Measurements from ENCODE around the gene KPNA3. TPM values are rescaled to one million over a fixed set of nuclear protein-coding genes. Genes with fewer than 3 reads are reported as not detected.

Gene KPNA3
- total and polyA plus RNA-seq, 2 donors (not counting 1 experiment from before 2014, with no cell fraction given) = 37.0 to 68.3 TPM

DNA sequence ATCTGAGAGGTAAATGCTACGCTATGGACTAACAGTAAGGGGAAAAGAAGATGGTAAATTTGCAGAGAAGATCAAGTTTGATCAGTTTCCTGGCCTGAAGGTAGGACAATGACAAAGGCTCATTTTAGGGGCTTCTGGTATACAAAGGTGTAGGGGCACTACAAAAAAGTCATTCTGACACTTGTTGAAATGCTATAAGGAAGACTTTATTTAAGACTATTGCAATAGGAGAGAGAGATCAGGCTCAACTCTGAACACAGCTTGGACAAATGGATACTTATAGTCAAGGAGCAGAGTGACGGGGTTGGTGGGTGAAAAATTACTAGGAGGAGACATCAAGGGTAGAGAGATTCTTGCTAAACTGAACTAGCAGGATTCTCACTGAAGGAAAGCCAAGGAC, 37.2 kb upstream of the KPNA3 start:
- no peaks in the 10 kb centered on the region for H3K27me3 ChIP-seq (ENCODE audit: control insufficient read depth, insufficient read depth, low read length)
- TF ChIP-seq, protein P1, sequence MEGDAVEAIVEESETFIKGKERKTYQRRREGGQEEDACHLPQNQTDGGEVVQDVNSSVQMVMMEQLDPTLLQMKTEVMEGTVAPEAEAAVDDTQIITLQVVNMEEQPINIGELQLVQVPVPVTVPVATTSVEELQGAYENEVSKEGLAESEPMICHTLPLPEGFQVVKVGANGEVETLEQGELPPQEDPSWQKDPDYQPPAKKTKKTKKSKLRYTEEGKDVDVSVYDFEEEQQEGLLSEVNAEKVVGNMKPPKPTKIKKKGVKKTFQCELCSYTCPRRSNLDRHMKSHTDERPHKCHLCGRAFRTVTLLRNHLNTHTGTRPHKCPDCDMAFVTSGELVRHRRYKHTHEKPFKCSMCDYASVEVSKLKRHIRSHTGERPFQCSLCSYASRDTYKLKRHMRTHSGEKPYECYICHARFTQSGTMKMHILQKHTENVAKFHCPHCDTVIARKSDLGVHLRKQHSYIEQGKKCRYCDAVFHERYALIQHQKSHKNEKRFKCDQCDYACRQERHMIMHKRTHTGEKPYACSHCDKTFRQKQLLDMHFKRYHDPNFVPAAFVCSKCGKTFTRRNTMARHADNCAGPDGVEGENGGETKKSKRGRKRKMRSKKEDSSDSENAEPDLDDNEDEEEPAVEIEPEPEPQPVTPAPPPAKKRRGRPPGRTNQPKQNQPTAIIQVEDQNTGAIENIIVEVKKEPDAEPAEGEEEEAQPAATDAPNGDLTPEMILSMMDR (conservative IDR thresholded peaks at IDR 0.05 in 1 of 2, IDR thresholded peaks at IDR 0.05 in 1 of 2; ENCODE audit: low read depth in 1 of 2, low read length in 2 of 2) = no peak
- TF ChIP-seq EZH2 (IDR thresholded peaks at IDR 0.05; ENCODE audit: low read length, missing control alignments) = no peak
- H4K20me1 ChIP-seq (ENCODE audit: control insufficient read depth, extremely low read depth, insufficient read depth, low read length) = no peaks in the 10 kb centered on the region

DNA sequence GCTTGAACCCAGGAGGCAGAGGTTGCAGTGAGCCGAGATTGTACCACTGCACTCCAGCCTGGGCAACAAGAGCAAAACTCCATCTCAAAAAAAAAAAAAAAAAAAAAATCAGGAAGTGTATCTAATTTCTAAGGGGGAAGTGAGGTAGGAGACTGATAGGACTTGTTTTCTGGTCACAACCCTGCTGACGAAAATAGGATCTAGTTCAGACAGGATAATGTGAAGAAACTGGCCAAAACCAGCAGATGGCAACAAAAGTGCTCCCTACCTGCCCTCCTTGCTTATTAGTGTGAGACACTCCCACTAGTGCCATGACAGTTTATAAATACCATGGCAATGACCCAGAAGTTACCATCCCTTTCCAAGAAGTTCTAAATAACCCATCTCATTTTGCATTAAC, 36.0 kb upstream of the KPNA3 start:
- Histone ChIP-seq H3K9me3 (ENCODE audit: control insufficient read depth, insufficient read depth, low read depth, low read length) (no peaks in the 10 kb centered on the region), H3K4me2 (ENCODE audit: extremely low read depth, insufficient read depth, low read length) (no peak overlapping the region), H3K9ac (ENCODE audit: insufficient read depth, low read length) (no peak overlapping the region), H3K4me1 (ENCODE audit: control insufficient read depth, extremely low read depth, insufficient read depth, low read length) (no peaks in the 10 kb centered on the region), H3K4me3 (replicated peaks in 1 of 4; ENCODE audit: control extremely low read depth in 1 of 4, insufficient read depth in 1 of 4, low read depth in 3 of 4, low read length in 4 of 4) (no peak overlapping the region), H3K27ac (ENCODE audit: insufficient read depth, low read length) (no peak overlapping the region), H3K79me2 (ENCODE audit: control insufficient read depth, insufficient read depth, low read length) (no peaks in the 10 kb centered on the region), H2AFZ (ENCODE audit: low read length) (no peak overlapping the region), H3K27me3 (ENCODE audit: control insufficient read depth, insufficient read depth, low read length) (no peaks in the 10 kb centered on the region), H3K36me3 (ENCODE audit: control insufficient read depth, insufficient read depth, low read length) (no peaks in the 10 kb centered on the region), H4K20me1 (ENCODE audit: control insufficient read depth, extremely low read depth, insufficient read depth, low read length) (no peaks in the 10 kb centered on the region)
- DNase-seq (ENCODE audit: low read depth in 2 of 2) = no peak
- no peak for TF ChIP-seq EZH2 (IDR thresholded peaks at IDR 0.05; ENCODE audit: low read length, missing control alignments)
- TF ChIP-seq, protein P1 (conservative IDR thresholded peaks at IDR 0.05 in 1 of 2, IDR thresholded peaks at IDR 0.05 in 1 of 2; ENCODE audit: low read depth in 1 of 2, low read length in 2 of 2) = no peak

More for the DNA sequence above, 37.2 kb upstream of the KPNA3 start:
- no peak overlapping the region for H3K4me2 ChIP-seq (ENCODE audit: extremely low read depth, insufficient read depth, low read length)
- H3K4me1 ChIP-seq (ENCODE audit: control insufficient read depth, extremely low read depth, insufficient read depth, low read length) = no peaks in the 10 kb centered on the region
- H3K79me2 ChIP-seq (ENCODE audit: control insufficient read depth, insufficient read depth, low read length) = no peaks in the 10 kb centered on the region
- DNase-seq (ENCODE audit: low read depth in 2 of 2) = no peak
- no peak overlapping the region for H3K27ac ChIP-seq (ENCODE audit: insufficient read depth, low read length)
- no peaks in the 10 kb centered on the region for H3K36me3 ChIP-seq (ENCODE audit: control insufficient read depth, insufficient read depth, low read length)
- H2AFZ ChIP-seq (ENCODE audit: low read length) = no peak overlapping the region
- H3K4me3 ChIP-seq (replicated peaks in 1 of 4; ENCODE audit: control extremely low read depth in 1 of 4, insufficient read depth in 1 of 4, low read depth in 3 of 4, low read length in 4 of 4) = no peak overlapping the region
- no peak overlapping the region for H3K9ac ChIP-seq (ENCODE audit: insufficient read depth, low read length)
- H3K9me3 ChIP-seq (ENCODE audit: control insufficient read depth, insufficient read depth, low read depth, low read length) = no peaks in the 10 kb centered on the region

DNA sequence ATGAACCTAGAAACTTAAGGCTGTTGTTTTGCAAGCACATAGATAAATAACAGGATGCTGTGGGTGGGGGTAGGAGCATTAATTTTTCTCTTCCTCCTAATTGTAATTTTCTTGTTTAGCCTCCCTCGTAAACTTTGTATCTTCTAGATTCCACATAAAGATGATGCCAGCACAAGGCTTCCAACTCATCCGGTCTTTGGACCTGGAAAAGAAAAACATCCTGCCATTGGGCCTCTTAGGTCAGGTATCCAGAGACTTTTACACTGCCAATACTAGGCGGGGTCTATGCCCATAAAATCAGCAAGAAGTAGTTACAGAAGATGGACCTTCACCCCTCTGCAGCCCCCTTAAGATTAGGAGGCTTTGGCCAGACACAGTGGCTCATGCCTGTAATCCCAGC, 35.4 kb upstream of the KPNA3 start:
- H3K27me3 ChIP-seq (ENCODE audit: control insufficient read depth, insufficient read depth, low read length) = no peaks in the 10 kb centered on the region
- H4K20me1 ChIP-seq (ENCODE audit: control insufficient read depth, extremely low read depth, insufficient read depth, low read length) = no peaks in the 10 kb centered on the region
- no peaks in the 10 kb centered on the region for H3K4me1 ChIP-seq (ENCODE audit: control insufficient read depth, extremely low read depth, insufficient read depth, low read length)
- DNase-seq (ENCODE audit: low read depth in 2 of 2) = no peak
- H3K9me3 ChIP-seq (ENCODE audit: control insufficient read depth, insufficient read depth, low read depth, low read length) = no peaks in the 10 kb centered on the region
- H2AFZ ChIP-seq (ENCODE audit: low read length) = no peak overlapping the region
- no peak overlapping the region for H3K9ac ChIP-seq (ENCODE audit: insufficient read depth, low read length)
- H3K27ac ChIP-seq (ENCODE audit: insufficient read depth, low read length) = no peak overlapping the region
- no peak overlapping the region for H3K4me3 ChIP-seq (replicated peaks in 1 of 4; ENCODE audit: control extremely low read depth in 1 of 4, insufficient read depth in 1 of 4, low read depth in 3 of 4, low read length in 4 of 4)
- H3K36me3 ChIP-seq (ENCODE audit: control insufficient read depth, insufficient read depth, low read length) = no peaks in the 10 kb centered on the region
- no peak for TF ChIP-seq EZH2 (IDR thresholded peaks at IDR 0.05; ENCODE audit: low read length, missing control alignments)
- TF ChIP-seq, protein P1 (conservative IDR thresholded peaks at IDR 0.05 in 1 of 2, IDR thresholded peaks at IDR 0.05 in 1 of 2; ENCODE audit: low read depth in 1 of 2, low read length in 2 of 2) = no peak
- H3K79me2 ChIP-seq (ENCODE audit: control insufficient read depth, insufficient read depth, low read length) = no peaks in the 10 kb centered on the region
- no peak overlapping the region for H3K4me2 ChIP-seq (ENCODE audit: extremely low read depth, insufficient read depth, low read length)
